Measurements from ENCODE around the gene SIGMAR1.

The SIGMAR1 gene

DNA sequence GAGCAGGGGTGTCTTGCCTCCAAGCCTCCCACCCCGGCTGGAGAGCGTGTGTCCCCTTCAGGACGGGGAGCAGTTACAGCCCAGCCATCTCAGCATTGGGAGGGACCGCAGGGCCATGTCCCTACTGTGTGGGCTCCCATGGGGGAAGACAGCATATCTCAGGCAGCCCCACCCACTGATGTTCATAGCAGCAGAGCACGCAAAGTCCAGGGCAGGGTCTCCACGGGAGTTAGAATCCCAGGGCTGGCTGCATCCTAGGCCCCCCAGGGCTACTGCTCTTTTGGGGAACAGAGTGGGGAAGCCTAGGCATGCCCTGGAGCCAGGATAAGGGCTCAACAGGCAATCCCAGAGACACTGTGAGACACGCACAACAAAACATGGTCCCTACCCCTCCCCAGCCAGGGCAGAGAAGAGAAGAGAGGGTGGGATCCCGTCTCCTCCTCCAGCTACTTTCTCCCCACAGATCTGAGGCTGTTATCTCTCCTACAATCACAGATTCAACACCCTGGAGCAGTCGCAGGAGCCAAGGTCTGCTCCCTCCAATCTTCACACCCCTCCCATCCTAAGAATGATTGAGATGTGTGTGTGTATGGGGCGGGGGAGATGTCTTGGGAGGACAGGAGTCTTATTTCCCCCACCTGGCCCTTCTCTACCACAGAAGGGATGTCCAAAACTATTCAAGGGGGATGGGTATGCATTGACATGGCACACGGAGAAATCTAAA, 51.5 kb downstream of the SIGMAR1 start:
- DNase-seq (ENCODE audit: insufficient read length, low spot score), result no peak
- no peak for TF ChIP-seq POLR2A (IDR thresholded peaks at IDR 0.05; ENCODE audit: low read depth, low read length)
- no peak for TF ChIP-seq POLR2AphosphoS5 (IDR thresholded peaks at IDR 0.05; ENCODE audit: low read depth, low read length)
- no peak for TF ChIP-seq SPI1 (IDR thresholded peaks at IDR 0.05; ENCODE audit: low read depth, low read length)
- TF ChIP-seq POU2F2 (IDR thresholded peaks at IDR 0.05; ENCODE audit: low read depth, low read length), result no peak
- TF ChIP-seq PAX5 (IDR thresholded peaks at IDR 0.05; ENCODE audit: insufficient read depth, low read length, severe bottlenecking), result no peak
- no peak for TF ChIP-seq TAF1 (IDR thresholded peaks at IDR 0.05; ENCODE audit: low read depth, low read length)
- FAIRE-seq, result no peak

GRCh38 chr9:34584970-34585369, 52.6 kb downstream of the SIGMAR1 start:
- DNase-seq (ENCODE audit: insufficient read length, low spot score), result no peak
- TF ChIP-seq POLR2AphosphoS5 (IDR thresholded peaks at IDR 0.05; ENCODE audit: low read depth, low read length), result no peak
- no peak for TF ChIP-seq PAX5 (IDR thresholded peaks at IDR 0.05; ENCODE audit: insufficient read depth, low read length, severe bottlenecking)
- TF ChIP-seq POU2F2 (IDR thresholded peaks at IDR 0.05; ENCODE audit: low read depth, low read length), result no peak
- no peak for TF ChIP-seq SPI1 (IDR thresholded peaks at IDR 0.05; ENCODE audit: low read depth, low read length)
- TF ChIP-seq POLR2A (IDR thresholded peaks at IDR 0.05; ENCODE audit: low read depth, low read length), result no peak
- TF ChIP-seq TAF1 (IDR thresholded peaks at IDR 0.05; ENCODE audit: low read depth, low read length), result no peak
- no peak for FAIRE-seq
